Activated CD8-positive, alpha-beta memory T cell treated with anti-CD3 and anti-CD28 coated beads, Interleukin-2, amount 50 U/mL, for 1 hour (primary cell): Measurements from ENCODE around the gene ADAMTS1.
"Not testable (repeated sequence)": the region's sequence is repeated elsewhere in the genome, so short reads cannot be mapped to it uniquely, and the experiment has no call there.

Source experiments
- DNase-seq: peaks from one replicate; pipeline ENCODE4 v3.0.0-alpha.2; 2020; ENCODE audit errors: extremely low read depth

ADAMTS1 gene

GRCh38 chr21:26845066-26845758 is at the start of gene ADAMTS1:
ADAMTS1 (minus strand) TSS chr21:26845409; CDS start chr21:26844954, 455 bp downstream.
- DNase-seq, result no peak

- no peak for DNase-seq
Observed at GRCh38 chr21:26892151-26892550, 46.9 kb upstream of the ADAMTS1 start.

GRCh38 chr21:26888931-26889330 is 43.7 kb upstream of the ADAMTS1 start:
- DNase-seq, result no peak

GRCh38 chr21:26888256-26888655 is 43.0 kb upstream of the ADAMTS1 start:
- DNase-seq, result no peak

GRCh38 chr21:26887251-26887650 is 42.0 kb upstream of the ADAMTS1 start:
- DNase-seq, result no peak

GRCh38 chr21:26884436-26884835 is 39.2 kb upstream of the ADAMTS1 start:
- no peak for DNase-seq

- no peak for DNase-seq
Observed at GRCh38 chr21:26883768-26884167, 38.6 kb upstream of the ADAMTS1 start.

- no peak for DNase-seq
Observed at GRCh38 chr21:26881504-26882228, 36.5 kb upstream of the ADAMTS1 start.

GRCh38 chr21:26877018-26877417 is 31.8 kb upstream of the ADAMTS1 start:
- no peak for DNase-seq

GRCh38 chr21:26874347-26874746 is 29.1 kb upstream of the ADAMTS1 start:
- DNase-seq, result no peak

- no peak for DNase-seq
Observed at GRCh38 chr21:26865857-26866256, 20.6 kb upstream of the ADAMTS1 start.

- DNase-seq, result not testable (repeated sequence)
Observed at GRCh38 chr21:26856871-26857350, 11.7 kb upstream of the ADAMTS1 start.

GRCh38 chr21:26854695-26855094 is 9.5 kb upstream of the ADAMTS1 start:
- DNase-seq, result not testable (repeated sequence)

GRCh38 chr21:26852423-26852822 is 7.2 kb upstream of the ADAMTS1 start:
- no peak for DNase-seq

GRCh38 chr21:26851109-26851944 is 6.1 kb upstream of the ADAMTS1 start:
- no peak for DNase-seq

- no peak for DNase-seq
Observed at GRCh38 chr21:26850116-26850643, 5.0 kb upstream of the ADAMTS1 start.

GRCh38 chr21:26849428-26850115 is 4.4 kb upstream of the ADAMTS1 start:
- DNase-seq, result no peak

GRCh38 chr21:26847921-26848320 is 2.7 kb upstream of the ADAMTS1 start:
- no peak for DNase-seq

GRCh38 chr21:26847002-26847401 is 1.8 kb upstream of the ADAMTS1 start:
- no peak for DNase-seq

- no peak for DNase-seq
Observed at GRCh38 chr21:26846036-26846931, 1.1 kb upstream of the ADAMTS1 start.

- DNase-seq, result no peak
Observed at GRCh38 chr21:26845759-26846035, 488 bp upstream of the ADAMTS1 start.
